Measurements from ENCODE around the gene MLKL.
"Not testable (repeated sequence)": the region's sequence is repeated elsewhere in the genome, so short reads cannot be mapped to it uniquely, and the experiment has no call there.

Gene MLKL

DNA sequence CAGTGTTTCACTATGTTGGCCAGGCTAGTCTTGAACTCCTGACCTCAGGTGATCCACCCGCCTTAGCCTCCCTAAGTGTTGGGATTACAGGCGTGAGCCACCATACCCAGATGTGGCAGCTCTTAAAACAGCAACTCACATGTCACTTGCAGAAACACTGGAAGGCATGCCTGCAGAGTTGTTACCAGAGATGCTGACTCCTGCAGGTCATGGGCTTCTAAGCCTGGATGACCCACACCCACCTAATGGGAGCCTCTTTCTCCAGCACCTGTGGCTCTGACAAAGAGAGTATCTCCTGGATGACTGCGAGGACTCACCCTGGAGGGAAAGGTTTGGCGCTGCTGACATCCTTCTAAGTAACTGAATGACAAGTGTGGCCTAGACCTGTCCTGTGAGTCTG lies 22.8 kb downstream of the MLKL start:
- Histone ChIP-seq H3K27me3 (ENCODE audit: insufficient read depth, low read depth, severe bottlenecking) (no peaks in the 10 kb centered on the region), H3K27ac (no peak overlapping the region), H3K4me3 (ENCODE audit: low read depth, low read length) (no peak overlapping the region), H3K36me3 (no peaks in the 10 kb centered on the region), H3K9me3 (ENCODE audit: severe bottlenecking) (no peaks in the 10 kb centered on the region)
- DNase-seq = no peak
- TF ChIP-seq, protein P1, sequence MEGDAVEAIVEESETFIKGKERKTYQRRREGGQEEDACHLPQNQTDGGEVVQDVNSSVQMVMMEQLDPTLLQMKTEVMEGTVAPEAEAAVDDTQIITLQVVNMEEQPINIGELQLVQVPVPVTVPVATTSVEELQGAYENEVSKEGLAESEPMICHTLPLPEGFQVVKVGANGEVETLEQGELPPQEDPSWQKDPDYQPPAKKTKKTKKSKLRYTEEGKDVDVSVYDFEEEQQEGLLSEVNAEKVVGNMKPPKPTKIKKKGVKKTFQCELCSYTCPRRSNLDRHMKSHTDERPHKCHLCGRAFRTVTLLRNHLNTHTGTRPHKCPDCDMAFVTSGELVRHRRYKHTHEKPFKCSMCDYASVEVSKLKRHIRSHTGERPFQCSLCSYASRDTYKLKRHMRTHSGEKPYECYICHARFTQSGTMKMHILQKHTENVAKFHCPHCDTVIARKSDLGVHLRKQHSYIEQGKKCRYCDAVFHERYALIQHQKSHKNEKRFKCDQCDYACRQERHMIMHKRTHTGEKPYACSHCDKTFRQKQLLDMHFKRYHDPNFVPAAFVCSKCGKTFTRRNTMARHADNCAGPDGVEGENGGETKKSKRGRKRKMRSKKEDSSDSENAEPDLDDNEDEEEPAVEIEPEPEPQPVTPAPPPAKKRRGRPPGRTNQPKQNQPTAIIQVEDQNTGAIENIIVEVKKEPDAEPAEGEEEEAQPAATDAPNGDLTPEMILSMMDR (IDR thresholded peaks at IDR 0.05; ENCODE audit: low read depth, low read length) = no peak

DNA sequence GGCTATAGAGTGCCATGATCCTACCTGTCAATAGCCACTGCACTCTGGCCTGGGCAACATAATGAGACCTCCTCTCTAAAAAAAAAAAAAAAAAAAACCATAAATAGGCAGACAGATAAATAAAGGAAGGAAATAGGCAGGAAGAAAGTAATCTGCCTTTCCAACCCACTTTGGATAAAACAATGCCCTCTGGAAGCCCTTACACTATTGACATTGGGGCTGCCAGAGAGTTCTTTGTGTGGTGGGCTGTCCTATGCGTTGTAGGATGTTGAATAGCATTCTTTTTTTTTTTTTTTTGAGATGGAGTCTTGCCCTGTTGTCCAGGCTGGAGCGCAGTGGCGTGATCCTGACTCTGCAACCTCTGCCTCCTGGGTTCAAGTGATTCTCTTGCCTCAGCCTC lies 26.8 kb downstream of the MLKL start:
- H3K27me3 ChIP-seq (ENCODE audit: insufficient read depth, low read depth, severe bottlenecking) = no peaks in the 10 kb centered on the region
- H3K27ac ChIP-seq = no peak overlapping the region
- no peaks in the 10 kb centered on the region for H3K9me3 ChIP-seq (ENCODE audit: severe bottlenecking)
- H3K36me3 ChIP-seq = no peaks in the 10 kb centered on the region
- DNase-seq = no peak
- no peak overlapping the region for H3K4me3 ChIP-seq (ENCODE audit: low read depth, low read length)
- TF ChIP-seq, protein P1 (IDR thresholded peaks at IDR 0.05; ENCODE audit: low read depth, low read length) = no peak

- H3K9me3 ChIP-seq (ENCODE audit: severe bottlenecking) = peaks cover 13% of the 10 kb centered on the region
- not testable (repeated sequence) for DNase-seq; H3K27ac ChIP-seq; H3K27me3 ChIP-seq (ENCODE audit: insufficient read depth, low read depth, severe bottlenecking); H3K4me3 ChIP-seq (ENCODE audit: low read depth, low read length)
- H3K36me3 ChIP-seq = peaks cover 20% of the 10 kb centered on the region
These were observed 31.8 kb downstream of the MLKL start for GRCh38 chr16:74668877-74669276.

GRCh38 chr16:74667255-74667700 lies 33.4 kb downstream of the MLKL start:
- peaks cover 34% of the 10 kb centered on the region for H3K36me3 ChIP-seq
- H3K27ac ChIP-seq = peak overlapping the region; percentile 75

GRCh38 chr16:74666425-74667254 lies 34.0 kb downstream of the MLKL start, which contains the start of gene RFWD3:
Gene RFWD3 (minus strand): TSS chr16:74666877. CDS start chr16:74661449, 5,428 bp downstream.
- Histone ChIP-seq H3K9me3 (ENCODE audit: severe bottlenecking) (peaks cover 13% of the 10 kb centered on the region), H3K27me3 (ENCODE audit: insufficient read depth, low read depth, severe bottlenecking) (no peaks in the 10 kb centered on the region), H3K4me3 (ENCODE audit: low read depth, low read length) (peak within 1 kb of the TSS; percentile 88), H3K36me3 (peaks cover 40% of the 10 kb centered on the region), H3K27ac (peak within 1 kb of the TSS; percentile 90)
- TF ChIP-seq, protein P1 (IDR thresholded peaks at IDR 0.05; ENCODE audit: low read depth, low read length) = no peak
- peak; percentile 97 for DNase-seq

More at GRCh38 chr16:74667255-74667700, 33.4 kb downstream of the MLKL start:
- no peaks in the 10 kb centered on the region for H3K27me3 ChIP-seq (ENCODE audit: insufficient read depth, low read depth, severe bottlenecking)
- peaks cover 13% of the 10 kb centered on the region for H3K9me3 ChIP-seq (ENCODE audit: severe bottlenecking)
- TF ChIP-seq, protein P1 (IDR thresholded peaks at IDR 0.05; ENCODE audit: low read depth, low read length) = no peak
- DNase-seq = no peak
- H3K4me3 ChIP-seq (ENCODE audit: low read depth, low read length) = peak overlapping the region; percentile 88

- Histone ChIP-seq H3K9me3 (ENCODE audit: severe bottlenecking) (peaks cover 13% of the 10 kb centered on the region), H3K4me3 (ENCODE audit: low read depth, low read length) (peak overlapping the region; percentile 88), H3K27me3 (ENCODE audit: insufficient read depth, low read depth, severe bottlenecking) (no peaks in the 10 kb centered on the region), H3K36me3 (peaks cover 46% of the 10 kb centered on the region), H3K27ac (peak overlapping the region; percentile 90)
- no peak for DNase-seq
- TF ChIP-seq, protein P1 (IDR thresholded peaks at IDR 0.05; ENCODE audit: low read depth, low read length) = no peak
These were observed 34.6 kb downstream of the MLKL start for GRCh38 chr16:74666010-74666421.

Data from WERI-Rb-1 (cell line).